Activated CD8-positive, alpha-beta memory T cell treated with anti-CD3 and anti-CD28 coated beads, Interleukin-2, amount 50 U/mL, for 4 hours (primary cell): ENCODE measurements around the gene UTY.

Experiments used
- DNase-seq: peaks from one replicate; pipeline ENCODE4 v3.0.0-alpha.2; 2020

Gene UTY

GRCh38 chrY:13479828-13480227 is at the start of gene UTY:
Gene UTY (minus strand): TSS chrY:13480033. CDS start chrY:13479665, 368 bp downstream.
- DNase-seq = no peak

GRCh38 chrY:13520474-13520873 is 40.6 kb upstream of the UTY start:
- DNase-seq = no peak

DNA sequence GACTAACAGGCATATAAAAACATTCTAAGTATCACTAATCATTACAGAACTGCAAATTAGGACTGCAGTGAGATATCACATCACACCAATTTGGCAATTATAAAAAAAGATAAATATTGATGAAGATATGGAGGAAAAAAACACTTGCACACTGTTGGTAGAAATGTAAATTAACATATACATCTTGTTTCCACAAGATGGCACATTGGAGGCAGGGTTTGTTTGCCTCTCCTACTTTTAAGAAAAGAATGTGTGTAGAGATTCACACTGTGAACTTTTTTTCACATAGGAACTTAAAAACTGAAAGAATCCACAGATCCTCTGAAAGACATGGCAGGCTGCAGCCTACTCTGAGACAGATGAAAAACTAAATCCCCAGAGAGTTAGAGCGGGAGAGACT is 21.4 kb upstream of the UTY start:
- no peak for DNase-seq

DNA sequence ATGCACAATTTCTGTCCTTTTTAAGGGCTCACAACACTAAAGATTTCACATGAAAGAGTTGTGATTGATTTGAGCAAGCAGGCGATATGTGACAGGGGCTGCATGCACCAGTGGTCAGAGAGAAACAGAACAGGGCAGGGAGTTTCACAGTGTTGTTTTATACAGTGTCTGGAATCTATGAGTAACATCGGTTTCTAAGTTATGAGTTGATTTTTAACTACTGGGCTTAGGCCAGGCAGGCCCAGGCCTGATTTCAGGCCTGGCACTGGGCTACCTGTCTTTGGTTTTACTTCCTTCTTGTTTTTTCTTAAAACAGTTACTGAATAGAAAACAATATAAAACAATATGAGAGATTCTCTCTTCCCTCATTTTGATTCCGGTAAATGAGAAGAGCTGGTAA is 13.9 kb upstream of the UTY start:
- no peak for DNase-seq

DNA sequence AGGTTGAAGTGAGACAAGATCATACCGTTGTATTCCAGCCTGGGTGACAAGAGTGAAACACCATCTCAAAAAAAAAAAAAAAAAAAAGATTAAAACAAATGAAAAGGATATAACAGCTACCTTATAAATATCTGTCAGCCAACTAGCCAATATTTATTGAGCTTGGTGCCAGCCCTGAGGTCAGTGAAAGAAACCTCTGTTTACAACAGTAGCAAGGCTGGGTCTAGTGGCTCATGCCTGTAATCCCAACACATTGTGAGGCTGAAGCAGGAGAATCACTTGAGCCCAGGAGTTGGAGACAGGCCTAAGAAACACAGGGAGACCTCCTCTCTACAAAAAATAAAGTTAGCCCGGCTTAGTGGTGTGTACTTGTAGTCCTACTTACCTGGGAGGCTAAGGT is 12.6 kb upstream of the UTY start:
- no peak for DNase-seq

DNA sequence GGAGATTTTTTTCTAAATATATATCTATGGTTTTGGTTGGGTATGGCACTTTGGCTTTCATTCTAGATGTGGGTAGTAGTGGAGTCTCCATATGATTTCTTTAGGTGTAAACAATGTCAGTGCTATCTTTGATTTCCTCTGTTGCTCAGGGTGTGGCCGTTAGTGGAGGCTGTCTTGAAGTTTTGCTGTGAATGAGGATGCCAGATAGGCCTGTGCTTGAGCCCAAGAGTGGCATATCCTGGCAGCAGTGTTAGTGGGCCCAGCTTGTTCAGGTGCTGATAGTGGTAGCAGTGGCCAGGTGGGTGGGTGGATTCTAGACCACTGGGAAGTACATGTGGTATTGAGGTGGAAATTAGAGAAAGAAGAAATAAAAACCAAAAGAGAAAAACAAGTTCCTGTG is 8.9 kb upstream of the UTY start:
- DNase-seq = no peak

DNA sequence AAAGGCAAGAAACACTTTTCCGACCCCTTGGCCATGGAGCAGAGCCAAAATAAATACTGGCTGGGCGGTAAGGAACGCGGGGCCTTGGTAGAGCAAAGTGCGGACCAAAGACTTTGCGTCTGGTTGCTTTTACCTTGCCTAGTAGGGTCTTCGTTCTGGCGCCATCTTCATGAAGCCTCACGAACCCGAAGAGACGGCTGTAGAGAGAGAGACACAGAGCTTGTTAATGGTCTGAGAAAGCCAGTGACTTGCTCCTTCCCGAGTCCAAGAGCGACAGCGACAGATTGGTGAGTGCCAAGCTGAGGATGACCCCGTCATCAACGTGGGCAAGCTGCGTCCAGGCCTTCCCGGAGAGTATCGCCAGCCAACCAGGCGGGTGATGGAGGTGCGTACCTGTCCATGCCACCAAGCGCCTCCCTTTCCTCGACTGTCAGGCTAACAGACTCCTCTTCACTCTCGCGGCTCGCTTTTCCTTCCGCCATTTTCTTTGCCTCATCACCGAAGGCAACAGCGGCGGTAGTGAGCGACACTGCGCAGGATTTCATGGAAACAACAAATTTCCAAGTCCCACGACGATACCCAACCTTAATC is 617 bp downstream of the UTY start:
- no peak for DNase-seq

- DNase-seq = no peak
These were observed 1.6 kb downstream of the UTY start for GRCh38 chrY:13478126-13478785.

DNA sequence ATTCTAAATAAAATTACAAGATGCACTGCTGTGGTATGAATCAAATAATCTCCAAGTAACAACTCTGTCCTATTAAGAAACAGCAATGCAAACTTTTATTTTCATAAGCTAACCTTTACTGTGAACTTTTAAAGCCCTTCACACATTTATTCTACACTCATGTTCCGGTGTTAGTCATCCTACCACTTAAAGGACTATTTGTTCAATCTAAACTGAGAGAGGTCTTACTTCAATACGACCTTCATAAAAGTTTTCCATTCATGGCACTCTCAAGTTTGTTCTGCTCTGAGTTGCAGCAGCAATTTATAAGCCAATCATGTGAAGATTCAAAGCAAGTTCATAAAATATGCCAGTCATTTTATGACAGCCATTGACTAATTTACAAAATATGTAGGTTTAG is 4.8 kb downstream of the UTY start:
- no peak for DNase-seq

- no peak for DNase-seq
These were observed 28.3 kb downstream of the UTY start for GRCh38 chrY:13451572-13451971.

DNA sequence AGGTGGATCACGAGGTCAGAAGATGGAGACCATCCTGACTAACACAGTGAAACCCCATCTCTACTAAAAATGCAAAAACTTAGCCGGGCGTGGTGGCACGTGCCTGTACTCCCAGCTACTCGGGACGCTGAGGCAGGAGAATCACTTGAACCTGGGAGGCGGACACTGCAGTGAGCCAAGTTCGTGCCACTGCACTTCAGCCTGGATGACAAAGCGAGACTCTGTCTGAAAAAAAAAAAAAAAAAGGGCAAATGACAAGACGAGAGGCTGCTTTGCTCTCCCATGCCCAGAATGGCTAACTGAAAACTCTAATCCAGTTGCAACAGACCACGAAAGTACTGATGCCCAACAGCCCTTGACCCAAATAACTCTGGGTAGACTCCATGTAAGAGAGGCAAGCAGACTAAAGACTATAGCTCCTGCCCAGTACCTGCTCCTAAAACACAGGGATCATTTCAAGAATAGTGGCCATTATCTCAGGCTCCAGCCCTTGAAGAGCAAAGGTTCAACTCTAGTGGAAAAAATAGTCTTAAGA is 29.2 kb downstream of the UTY start:
- DNase-seq = no peak

GRCh38 chrY:13445566-13445965 is 34.3 kb downstream of the UTY start:
- DNase-seq = no peak

- no peak for DNase-seq
These were observed 36.7 kb downstream of the UTY start for GRCh38 chrY:13443146-13443545.

DNA sequence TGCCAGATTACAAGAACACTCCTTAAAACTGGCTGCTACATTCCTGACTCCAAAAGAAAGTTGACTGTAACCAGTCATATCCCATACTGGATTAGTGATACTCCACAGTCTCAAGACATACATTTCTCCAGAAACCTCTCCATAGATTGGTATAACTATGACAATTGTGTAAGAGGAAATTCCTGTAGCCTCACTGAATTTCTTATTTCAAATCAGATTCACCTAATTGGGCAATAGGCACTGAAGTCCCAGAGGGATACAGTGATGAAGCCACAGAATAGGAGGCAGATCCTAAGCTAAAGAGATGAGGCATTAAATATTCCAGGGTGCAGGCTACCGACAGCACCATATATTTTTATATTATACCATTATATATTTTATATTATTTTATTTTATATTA is 39.0 kb downstream of the UTY start:
- no peak for DNase-seq

DNA sequence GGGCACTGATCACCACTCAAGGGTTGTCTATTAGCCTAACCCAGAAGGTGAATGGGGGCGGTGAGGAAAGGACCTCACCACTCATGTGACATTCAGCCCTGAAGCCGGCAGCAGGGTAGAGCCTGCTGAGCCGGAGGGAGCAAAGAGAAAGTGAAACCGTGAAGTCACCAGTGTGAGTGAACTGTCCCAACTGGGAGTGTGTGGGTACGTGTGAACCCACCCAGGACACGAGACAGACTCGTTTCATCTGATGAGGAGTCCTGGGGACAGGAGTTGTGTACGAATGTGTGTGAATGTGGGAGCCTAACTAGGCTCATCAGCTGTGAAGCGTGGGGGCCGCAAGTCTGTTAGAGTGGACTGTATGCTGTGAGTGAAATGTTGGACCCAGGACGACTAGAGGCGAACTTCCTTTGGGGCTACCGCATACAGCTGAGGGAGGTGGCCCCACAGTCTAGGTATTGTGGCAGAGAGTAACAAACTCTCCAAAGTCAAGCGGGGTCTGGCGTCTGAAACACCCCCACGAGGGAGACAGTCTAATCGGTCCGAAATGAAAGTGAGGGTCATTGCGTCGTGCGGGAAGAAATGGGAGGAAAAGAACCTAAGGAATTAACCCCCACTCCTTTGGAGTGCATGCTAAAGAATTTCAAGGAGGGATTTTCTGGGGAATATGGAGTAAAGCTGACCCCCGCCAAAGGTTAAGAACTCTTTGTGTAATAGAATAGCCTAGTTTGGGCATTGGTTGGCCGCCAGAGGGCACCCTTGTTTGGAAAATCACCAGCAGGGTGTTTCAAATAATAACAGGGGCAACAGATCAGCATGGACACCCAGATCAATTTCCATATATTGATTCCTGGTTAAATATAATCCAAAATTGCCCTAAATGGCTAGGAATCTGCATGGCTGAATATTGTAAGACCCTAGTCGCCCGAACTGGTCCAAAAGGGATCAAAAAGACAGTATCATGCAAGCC is 43.6 kb downstream of the UTY start:
- no peak for DNase-seq

DNA sequence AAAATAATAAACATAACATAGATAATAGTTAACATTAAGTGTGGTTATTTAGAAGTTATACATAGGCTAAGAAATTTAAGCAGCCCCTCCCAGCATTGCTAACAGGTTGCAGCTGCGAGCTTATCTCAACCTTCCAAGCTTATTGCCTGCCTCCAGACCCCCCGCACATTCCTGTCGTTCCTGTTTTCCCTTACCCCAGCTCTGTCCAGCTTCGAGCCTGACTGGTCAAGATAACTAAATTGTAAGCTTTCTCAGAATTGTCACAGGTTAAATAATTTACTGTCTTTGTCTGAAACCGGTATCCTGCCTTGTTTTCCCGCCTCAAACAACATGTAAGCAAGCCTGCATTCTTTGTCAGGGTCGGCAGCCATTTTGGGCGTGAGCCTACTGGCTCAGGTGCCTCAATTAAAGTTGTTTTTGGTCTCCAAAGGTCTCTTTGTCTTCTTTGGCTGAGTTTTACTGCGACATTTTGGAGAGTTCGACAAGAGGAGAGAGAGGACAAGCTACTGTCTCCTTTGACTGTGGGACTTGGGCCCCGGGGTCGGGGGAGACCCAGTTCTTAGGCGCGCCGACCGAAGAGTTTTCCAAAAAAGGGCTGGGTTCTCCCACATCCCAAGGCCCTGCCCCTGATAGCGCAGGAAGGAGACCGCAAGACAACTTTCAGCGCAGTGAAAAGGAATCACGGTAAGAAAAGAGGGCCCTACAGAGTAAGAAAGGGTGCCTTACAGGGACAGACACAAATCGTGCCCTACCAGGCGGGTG is 44.4 kb downstream of the UTY start:
- no peak for DNase-seq

- DNase-seq = no peak
These were observed 47.4 kb downstream of the UTY start for GRCh38 chrY:13432293-13433025.

DNA sequence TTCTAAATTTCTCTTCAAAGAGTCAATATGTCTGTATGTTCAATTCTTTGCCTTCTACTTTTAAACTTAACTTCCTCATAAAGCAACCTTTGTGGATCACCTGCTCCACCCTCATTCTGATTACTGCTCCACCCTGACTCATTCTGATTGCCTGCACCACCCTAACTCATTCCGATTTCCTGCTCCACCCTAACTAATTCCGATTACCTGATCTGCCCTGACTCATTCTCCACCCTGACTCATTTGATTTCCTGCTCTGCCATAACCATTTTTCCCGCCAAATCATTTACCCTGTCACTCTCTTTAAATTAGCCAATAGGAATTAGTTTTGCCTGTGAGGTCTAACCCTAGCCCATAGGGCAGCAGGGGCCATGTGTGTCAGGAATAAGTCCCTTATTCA is 50.3 kb downstream of the UTY start:
- DNase-seq = no peak

GRCh38 chrY:13423281-13423732 is 56.5 kb downstream of the UTY start:
- DNase-seq = no peak

DNA sequence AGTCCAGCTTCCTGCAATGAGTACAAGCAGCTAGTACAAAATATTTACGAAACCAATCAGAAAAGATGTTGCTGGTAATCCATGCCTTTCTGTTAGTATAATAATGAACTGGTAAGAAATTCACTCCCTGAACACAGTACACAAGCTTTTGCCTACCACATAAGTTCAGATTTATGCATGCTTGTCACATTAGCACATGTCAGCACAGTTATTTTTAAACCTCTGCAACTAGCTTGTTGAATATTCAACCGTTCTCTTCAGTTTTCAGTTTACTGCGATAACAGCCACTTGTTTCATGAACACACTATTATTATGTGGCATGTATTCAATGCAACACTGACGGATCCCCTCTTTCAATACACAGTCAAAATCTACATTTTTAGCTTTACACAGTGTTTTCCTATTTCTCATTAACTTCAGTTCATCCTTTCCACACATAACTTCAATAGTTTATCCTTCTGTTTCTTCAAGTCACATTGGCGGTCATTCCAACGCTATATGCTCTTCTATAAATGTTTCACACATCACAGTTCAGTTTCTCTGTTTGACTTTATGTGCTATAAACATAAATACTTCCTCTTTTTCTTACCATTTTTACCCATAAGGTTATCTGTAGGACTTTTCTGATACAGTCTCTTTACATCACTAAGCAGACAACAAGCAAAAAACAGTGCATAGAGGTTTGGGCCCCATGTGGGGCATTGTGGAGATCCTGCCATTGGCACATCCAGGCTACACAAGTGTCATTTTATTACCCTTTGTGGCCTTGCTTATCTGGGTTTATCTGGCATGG is 62.8 kb downstream of the UTY start:
- no peak for DNase-seq

DNA sequence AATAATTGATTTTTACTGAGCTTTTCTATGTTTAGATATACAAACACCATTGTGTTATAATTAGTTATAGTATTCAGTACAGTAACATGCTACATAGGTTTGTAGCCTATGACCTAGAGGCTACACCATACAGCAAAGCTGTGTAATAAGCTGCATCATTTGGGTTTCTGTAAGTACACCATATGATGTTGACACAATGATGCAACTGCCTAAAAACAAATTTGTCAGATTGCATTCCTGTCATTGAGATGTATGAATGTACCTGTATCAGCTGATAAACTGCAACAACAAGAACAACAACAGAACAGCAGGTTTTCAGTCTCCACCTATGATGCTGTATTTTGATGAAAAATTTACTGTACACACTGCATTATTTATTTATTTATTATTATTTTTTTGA is 64.3 kb downstream of the UTY start:
- no peak for DNase-seq
